Neural cell (in vitro differentiated cells): Measurements from ENCODE around the gene AFF3. TPM values are rescaled to one million over a fixed set of nuclear protein-coding genes. Genes with fewer than 3 reads are reported as not detected.

Experiments used
- H2AFZ ChIP-seq: fragments of 200-600, 300-800 bp; sonication (generic), shearing (Covaris generic); 2 replicates; pipeline ENCODE4 v1.6.0; 2014; ENCODE audit warnings: low read depth, mild to moderate bottlenecking, antibody characterized with exemption, low read length, moderate library complexity
- H3F3A ChIP-seq: fragments of 200-600 bp; shearing (Covaris generic); 2 replicates; pipeline ENCODE4 v1.6.1; 2016; ENCODE audit warnings: mild to moderate bottlenecking, moderate library complexity, mixed read lengths, antibody characterized with exemption, low read length; ENCODE audit not compliant: insufficient read depth, poor library complexity, severe bottlenecking
- H3K27ac ChIP-seq: fragments of 200-600, 300-800 bp; sonication (generic), shearing (Covaris generic); 2 replicates; pipeline ENCODE4 v1.5.1; 2014; ENCODE audit warnings: mild to moderate bottlenecking, low read length, moderate library complexity
- H3K27me3 ChIP-seq: fragments of 300-800, 200-600 bp; sonication (generic), shearing (Covaris generic); 2 replicates; pipeline ENCODE4 v1.6.0; 2014; ENCODE audit warnings: mild to moderate bottlenecking, low read depth, low read length, moderate library complexity; ENCODE audit not compliant: insufficient read depth
- H3K36me3 ChIP-seq: fragments of 300-800, 200-600 bp; sonication (generic), shearing (Covaris generic); 2 replicates; pipeline ENCODE4 v1.5.1; 2014; ENCODE audit warnings: mild to moderate bottlenecking, antibody characterized with exemption, low read length, moderate library complexity; ENCODE audit not compliant: insufficient read depth
- H3K4me2 ChIP-seq: fragments of 300-800, 200-600 bp; sonication (generic), shearing (Covaris generic); 2 replicates; pipeline ENCODE4 v1.6.0; 2014; ENCODE audit warnings: mild to moderate bottlenecking, low read length
- H3K4me3 ChIP-seq: fragments of 300-800, 200-600 bp; sonication (generic), shearing (Covaris generic); 2 replicates; pipeline ENCODE4 v1.5.1; 2014; ENCODE audit warnings: mild to moderate bottlenecking, low read length, moderate library complexity
- H3K79me2 ChIP-seq: fragments of 200-600 bp; shearing (Covaris generic); replicated peaks from 2 replicates; pipeline ENCODE4 v1.6.0; 2014; ENCODE audit warnings: mild to moderate bottlenecking, low read length, moderate library complexity; ENCODE audit not compliant: insufficient read depth
- H3K9ac ChIP-seq: fragments of 300-800, 200-600 bp; sonication (generic), shearing (Covaris generic); 2 replicates; pipeline ENCODE4 v1.6.1; 2016; ENCODE audit warnings: mild to moderate bottlenecking, low read length, mixed read lengths
- H3K9me2 ChIP-seq: fragments of 200-600 bp; shearing (Covaris generic); 2 replicates; pipeline ENCODE4 v1.6.1; 2016; ENCODE audit warnings: mild to moderate bottlenecking, low read length, mixed read lengths; ENCODE audit not compliant: insufficient read depth
- H3K9me3 ChIP-seq: fragments of 200-600, 300-800 bp; sonication (generic), shearing (Covaris generic); 2 replicates; pipeline ENCODE4 v1.6.1; 2016; ENCODE audit warnings: mild to moderate bottlenecking, mixed run types, low read length, moderate library complexity, mixed read lengths
- H4K20me1 ChIP-seq: fragments of 200-600 bp; shearing (Covaris generic); 2 replicates; pipeline ENCODE4 v1.6.1; 2016; ENCODE audit warnings: mild to moderate bottlenecking, mixed run types; ENCODE audit not compliant: insufficient read depth
- EP300 ChIP-seq: fragments of 450-650 bp; conservative IDR thresholded peaks from 2 replicates; pipeline ENCODE4 v1.6.1; 2014; ENCODE audit warnings: antibody characterized with exemption, mild to moderate bottlenecking, moderate library complexity; ENCODE audit not compliant: poor library complexity, severe bottlenecking
- EZH2 ChIP-seq: fragments of 200-600, 300-800 bp; shearing (Covaris generic), sonication (generic); IDR thresholded peaks from 2 replicates; pipeline ENCODE4 v1.6.1; 2014; ENCODE audit warnings: antibody characterized with exemption, low read length, borderline replicate concordance, mild to moderate bottlenecking; ENCODE audit not compliant: insufficient read depth, poor library complexity, severe bottlenecking
- polyA plus RNA-seq: library from polyadenylated mRNA; depleted of rRNA; stranded (reverse); fragments of >200 nt; gene quantifications from 2 replicates; pipeline ENCODE4 v1.2.3, GENCODE V29; 2014
- TF ChIP-seq, protein P1 (sequence below): fragments of 450-650 bp; IDR thresholded peaks from 2 replicates; pipeline ENCODE4 v1.5.1; 2014; ENCODE audit warnings: antibody characterized with exemption, mild to moderate bottlenecking, moderate library complexity; ENCODE audit not compliant: poor library complexity, severe bottlenecking
- TF ChIP-seq, protein P2 (sequence below): IDR thresholded peaks from 2 replicates; pipeline ENCODE4 v1.6.1; 2012; ENCODE audit warnings: borderline replicate concordance

AFF3 gene
- polyA plus RNA-seq, 1 donor from 2014 or later = 5.1 TPM

DNA sequence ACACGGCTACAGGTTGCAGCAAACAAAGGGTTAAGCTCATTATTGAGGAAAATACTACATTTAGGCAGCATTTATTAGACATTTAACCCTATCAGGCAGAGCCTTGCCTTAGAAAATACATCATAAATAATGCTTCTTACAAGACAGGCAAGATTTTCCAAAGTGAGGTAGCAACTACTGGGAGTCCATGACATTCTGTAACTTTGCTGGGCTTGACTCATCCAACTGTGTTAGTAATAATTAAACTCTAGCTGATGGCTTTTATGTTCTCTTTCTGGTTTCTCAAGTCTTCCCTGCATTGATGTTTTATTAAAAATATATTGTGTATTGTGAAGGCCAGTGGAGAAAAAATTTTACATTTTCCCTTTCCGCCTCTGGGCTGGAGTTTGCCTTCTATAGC, 291.3 kb downstream of the AFF3 start:
- no peak overlapping the region for H3K27ac ChIP-seq
- TF ChIP-seq, protein P1, sequence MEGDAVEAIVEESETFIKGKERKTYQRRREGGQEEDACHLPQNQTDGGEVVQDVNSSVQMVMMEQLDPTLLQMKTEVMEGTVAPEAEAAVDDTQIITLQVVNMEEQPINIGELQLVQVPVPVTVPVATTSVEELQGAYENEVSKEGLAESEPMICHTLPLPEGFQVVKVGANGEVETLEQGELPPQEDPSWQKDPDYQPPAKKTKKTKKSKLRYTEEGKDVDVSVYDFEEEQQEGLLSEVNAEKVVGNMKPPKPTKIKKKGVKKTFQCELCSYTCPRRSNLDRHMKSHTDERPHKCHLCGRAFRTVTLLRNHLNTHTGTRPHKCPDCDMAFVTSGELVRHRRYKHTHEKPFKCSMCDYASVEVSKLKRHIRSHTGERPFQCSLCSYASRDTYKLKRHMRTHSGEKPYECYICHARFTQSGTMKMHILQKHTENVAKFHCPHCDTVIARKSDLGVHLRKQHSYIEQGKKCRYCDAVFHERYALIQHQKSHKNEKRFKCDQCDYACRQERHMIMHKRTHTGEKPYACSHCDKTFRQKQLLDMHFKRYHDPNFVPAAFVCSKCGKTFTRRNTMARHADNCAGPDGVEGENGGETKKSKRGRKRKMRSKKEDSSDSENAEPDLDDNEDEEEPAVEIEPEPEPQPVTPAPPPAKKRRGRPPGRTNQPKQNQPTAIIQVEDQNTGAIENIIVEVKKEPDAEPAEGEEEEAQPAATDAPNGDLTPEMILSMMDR = no peak
- TF ChIP-seq, protein P2, sequence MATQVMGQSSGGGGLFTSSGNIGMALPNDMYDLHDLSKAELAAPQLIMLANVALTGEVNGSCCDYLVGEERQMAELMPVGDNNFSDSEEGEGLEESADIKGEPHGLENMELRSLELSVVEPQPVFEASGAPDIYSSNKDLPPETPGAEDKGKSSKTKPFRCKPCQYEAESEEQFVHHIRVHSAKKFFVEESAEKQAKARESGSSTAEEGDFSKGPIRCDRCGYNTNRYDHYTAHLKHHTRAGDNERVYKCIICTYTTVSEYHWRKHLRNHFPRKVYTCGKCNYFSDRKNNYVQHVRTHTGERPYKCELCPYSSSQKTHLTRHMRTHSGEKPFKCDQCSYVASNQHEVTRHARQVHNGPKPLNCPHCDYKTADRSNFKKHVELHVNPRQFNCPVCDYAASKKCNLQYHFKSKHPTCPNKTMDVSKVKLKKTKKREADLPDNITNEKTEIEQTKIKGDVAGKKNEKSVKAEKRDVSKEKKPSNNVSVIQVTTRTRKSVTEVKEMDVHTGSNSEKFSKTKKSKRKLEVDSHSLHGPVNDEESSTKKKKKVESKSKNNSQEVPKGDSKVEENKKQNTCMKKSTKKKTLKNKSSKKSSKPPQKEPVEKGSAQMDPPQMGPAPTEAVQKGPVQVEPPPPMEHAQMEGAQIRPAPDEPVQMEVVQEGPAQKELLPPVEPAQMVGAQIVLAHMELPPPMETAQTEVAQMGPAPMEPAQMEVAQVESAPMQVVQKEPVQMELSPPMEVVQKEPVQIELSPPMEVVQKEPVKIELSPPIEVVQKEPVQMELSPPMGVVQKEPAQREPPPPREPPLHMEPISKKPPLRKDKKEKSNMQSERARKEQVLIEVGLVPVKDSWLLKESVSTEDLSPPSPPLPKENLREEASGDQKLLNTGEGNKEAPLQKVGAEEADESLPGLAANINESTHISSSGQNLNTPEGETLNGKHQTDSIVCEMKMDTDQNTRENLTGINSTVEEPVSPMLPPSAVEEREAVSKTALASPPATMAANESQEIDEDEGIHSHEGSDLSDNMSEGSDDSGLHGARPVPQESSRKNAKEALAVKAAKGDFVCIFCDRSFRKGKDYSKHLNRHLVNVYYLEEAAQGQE = no peak
- TF ChIP-seq EP300 (no peak), EZH2 (no peak)

DNA sequence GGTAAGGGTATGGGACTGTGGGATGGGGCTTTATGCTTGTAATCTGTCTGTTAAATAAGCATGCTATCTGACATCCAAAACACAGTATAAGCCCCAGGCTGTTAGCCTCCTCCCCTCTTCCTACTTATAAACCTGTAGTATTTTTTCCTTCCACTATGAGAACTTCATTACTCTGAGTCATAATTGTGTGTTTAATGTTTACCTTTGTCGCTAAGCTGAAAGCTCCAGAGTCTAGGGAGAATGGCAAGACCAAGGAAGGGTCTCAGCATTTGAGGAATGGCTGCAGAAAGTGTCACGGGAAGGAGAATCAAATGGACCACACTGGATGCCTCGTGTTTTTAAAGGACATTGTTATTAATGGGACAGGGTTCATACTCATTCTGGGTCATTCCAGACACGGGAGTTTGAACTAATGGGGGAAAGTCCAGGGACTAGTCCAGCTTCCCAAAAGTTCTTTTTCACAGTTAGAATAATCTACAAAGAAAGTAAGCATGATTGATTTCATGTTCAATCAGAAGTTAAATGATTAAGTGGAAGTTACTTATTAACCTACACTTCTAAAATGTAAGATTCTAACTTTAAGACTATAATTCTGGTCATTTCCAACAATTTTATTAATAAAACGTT, 292.2 kb downstream of the AFF3 start:
- H3K27ac ChIP-seq = no peak overlapping the region
- H3F3A ChIP-seq = no peaks in the 10 kb centered on the region
- no peaks in the 10 kb centered on the region for H3K9me3 ChIP-seq
- no peaks in the 10 kb centered on the region for H4K20me1 ChIP-seq
- H3K4me2 ChIP-seq = no peak overlapping the region
- no peaks in the 10 kb centered on the region for H3K36me3 ChIP-seq
- no peak overlapping the region for H3K9ac ChIP-seq
- H3K9me2 ChIP-seq = no peaks in the 10 kb centered on the region
- no peak overlapping the region for H2AFZ ChIP-seq
- H3K4me3 ChIP-seq = no peak overlapping the region
- no peaks in the 10 kb centered on the region for H3K27me3 ChIP-seq
- no peaks in the 10 kb centered on the region for H3K79me2 ChIP-seq
- TF ChIP-seq, protein P1 = no peak

More for the DNA sequence above, 291.3 kb downstream of the AFF3 start:
- Histone ChIP-seq H3K27me3 (no peaks in the 10 kb centered on the region), H3F3A (no peaks in the 10 kb centered on the region), H4K20me1 (no peaks in the 10 kb centered on the region), H3K4me2 (no peak overlapping the region), H2AFZ (no peak overlapping the region), H3K79me2 (no peaks in the 10 kb centered on the region), H3K4me3 (no peak overlapping the region), H3K9me3 (no peaks in the 10 kb centered on the region), H3K9ac (no peak overlapping the region), H3K9me2 (no peaks in the 10 kb centered on the region), H3K36me3 (no peaks in the 10 kb centered on the region)
